ENCODE measurements around the gene GPX4. TPM values are rescaled to one million over a fixed set of nuclear protein-coding genes. Genes with fewer than 3 reads are reported as not detected.

GPX4 gene
- total and polyA plus RNA-seq, 2 experiments from 2014 or later = 351 to 573 TPM

DNA sequence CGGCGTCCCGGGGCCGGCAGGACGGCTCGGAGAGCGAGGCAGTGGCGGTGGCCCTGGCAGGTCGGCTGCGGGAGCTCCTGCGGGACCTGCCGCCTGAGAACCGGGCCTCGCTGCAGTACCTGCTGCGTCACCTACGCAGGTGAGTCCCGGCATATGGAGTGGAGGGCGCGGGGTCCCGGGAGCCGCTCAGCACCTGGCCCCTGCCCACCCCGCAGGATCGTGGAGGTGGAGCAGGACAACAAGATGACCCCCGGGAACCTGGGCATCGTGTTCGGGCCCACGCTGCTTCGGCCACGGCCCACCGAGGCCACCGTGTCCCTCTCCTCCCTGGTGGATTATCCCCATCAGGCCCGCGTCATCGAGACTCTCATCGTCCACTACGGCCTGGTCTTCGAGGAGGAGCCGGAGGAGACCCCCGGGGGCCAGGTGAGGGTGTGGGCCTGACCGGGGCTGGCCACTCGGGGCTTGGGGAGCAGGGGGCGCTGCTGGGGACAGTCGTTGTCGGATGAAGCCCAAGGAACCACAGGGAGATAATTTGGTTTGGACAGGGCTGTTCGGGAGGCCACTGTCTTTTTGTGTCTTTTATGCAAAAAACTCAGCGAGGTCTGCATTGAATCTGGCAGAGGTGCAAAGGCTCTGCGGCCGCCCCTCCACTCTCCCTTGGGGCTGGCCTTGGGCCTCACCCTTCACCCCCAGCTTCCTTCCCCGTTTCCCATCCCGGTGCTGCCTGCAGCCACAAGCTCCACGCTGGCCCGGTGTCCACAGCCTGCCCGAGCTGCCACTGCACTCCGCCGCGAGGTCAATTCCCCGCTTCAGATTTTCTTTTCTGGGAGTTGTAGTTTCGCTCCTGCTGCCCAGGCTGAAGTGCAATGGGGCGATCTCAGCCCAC is 20.6 kb upstream of the GPX4 start (continued):
- TF ChIP-seq, protein P1, sequence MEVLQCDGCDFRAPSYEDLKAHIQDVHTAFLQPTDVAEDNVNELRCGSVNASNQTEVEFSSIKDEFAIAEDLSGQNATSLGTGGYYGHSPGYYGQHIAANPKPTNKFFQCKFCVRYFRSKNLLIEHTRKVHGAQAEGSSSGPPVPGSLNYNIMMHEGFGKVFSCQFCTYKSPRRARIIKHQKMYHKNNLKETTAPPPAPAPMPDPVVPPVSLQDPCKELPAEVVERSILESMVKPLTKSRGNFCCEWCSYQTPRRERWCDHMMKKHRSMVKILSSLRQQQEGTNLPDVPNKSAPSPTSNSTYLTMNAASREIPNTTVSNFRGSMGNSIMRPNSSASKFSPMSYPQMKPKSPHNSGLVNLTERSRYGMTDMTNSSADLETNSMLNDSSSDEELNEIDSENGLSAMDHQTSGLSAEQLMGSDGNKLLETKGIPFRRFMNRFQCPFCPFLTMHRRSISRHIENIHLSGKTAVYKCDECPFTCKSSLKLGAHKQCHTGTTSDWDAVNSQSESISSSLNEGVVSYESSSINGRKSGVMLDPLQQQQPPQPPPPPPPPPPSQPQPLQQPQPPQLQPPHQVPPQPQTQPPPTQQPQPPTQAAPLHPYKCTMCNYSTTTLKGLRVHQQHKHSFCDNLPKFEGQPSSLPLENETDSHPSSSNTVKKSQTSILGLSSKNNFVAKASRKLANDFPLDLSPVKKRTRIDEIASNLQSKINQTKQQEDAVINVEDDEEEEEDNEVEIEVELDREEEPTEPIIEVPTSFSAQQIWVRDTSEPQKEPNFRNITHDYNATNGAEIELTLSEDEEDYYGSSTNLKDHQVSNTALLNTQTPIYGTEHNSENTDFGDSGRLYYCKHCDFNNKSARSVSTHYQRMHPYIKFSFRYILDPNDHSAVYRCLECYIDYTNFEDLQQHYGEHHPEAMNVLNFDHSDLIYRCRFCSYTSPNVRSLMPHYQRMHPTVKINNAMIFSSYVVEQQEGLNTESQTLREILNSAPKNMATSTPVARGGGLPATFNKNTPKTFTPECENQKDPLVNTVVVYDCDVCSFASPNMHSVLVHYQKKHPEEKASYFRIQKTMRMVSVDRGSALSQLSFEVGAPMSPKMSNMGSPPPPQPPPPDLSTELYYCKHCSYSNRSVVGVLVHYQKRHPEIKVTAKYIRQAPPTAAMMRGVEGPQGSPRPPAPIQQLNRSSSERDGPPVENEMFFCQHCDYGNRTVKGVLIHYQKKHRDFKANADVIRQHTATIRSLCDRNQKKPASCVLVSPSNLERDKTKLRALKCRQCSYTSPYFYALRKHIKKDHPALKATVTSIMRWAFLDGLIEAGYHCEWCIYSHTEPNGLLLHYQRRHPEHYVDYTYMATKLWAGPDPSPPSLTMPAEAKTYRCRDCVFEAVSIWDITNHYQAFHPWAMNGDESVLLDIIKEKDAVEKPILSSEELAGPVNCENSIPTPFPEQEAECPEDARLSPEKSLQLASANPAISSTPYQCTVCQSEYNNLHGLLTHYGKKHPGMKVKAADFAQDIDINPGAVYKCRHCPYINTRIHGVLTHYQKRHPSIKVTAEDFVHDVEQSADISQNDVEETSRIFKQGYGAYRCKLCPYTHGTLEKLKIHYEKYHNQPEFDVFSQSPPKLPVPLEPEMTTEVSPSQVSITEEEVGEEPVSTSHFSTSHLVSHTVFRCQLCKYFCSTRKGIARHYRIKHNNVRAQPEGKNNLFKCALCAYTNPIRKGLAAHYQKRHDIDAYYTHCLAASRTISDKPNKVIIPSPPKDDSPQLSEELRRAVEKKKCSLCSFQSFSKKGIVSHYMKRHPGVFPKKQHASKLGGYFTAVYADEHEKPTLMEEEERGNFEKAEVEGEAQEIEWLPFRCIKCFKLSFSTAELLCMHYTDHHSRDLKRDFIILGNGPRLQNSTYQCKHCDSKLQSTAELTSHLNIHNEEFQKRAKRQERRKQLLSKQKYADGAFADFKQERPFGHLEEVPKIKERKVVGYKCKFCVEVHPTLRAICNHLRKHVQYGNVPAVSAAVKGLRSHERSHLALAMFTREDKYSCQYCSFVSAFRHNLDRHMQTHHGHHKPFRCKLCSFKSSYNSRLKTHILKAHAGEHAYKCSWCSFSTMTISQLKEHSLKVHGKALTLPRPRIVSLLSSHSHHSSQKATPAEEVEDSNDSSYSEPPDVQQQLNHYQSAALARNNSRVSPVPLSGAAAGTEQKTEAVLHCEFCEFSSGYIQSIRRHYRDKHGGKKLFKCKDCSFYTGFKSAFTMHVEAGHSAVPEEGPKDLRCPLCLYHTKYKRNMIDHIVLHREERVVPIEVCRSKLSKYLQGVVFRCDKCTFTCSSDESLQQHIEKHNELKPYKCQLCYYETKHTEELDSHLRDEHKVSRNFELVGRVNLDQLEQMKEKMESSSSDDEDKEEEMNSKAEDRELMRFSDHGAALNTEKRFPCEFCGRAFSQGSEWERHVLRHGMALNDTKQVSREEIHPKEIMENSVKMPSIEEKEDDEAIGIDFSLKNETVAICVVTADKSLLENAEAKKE (CRISPR knock-in tag; IDR thresholded peaks at IDR 0.05) = no peak

DNA sequence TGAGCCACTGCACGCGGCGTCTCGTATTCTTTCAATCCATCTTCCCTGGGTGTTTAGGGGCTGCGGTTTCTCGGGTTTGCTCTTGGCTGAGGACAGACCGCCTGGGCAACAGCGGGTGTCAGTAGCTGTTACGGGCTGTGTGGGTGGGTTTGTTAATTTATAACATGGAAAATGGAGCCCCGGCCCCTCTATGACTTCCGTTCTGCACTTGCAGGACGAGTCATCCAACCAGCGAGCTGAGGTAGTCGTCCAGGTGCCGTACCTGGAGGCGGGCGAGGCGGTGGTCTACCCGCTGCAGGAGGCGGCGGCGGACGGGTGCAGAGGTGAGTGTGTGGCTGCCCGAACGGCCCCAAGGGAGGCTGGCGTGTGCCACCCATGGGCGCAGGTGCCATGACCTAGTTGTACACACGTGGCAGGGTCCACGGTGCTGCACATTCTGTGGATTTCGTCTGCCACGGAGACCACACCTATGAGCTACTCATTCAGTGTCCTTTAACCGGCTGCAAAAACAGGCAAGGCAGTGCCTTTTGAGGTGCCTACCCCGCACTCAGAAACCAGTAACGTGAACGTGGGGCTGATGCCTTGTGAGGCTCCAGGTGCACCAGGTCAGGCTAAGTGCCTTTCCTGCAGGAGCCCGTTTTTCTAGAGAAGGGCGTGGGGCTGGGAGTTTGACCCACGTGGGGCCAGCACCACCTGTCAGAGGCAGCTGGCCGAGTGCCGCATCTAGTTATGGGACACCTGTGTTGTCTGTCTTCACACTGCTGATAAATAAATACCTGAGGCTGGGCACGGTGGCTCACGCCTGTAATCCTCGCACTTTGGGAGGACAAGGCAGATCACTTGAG is 19.5 kb upstream of the GPX4 start:
- no peak overlapping the region for H3K4me2 ChIP-seq
- H3K9me3 Mint-ChIP-seq = no peaks in the 10 kb centered on the region; the same call in 2 of the 3 replicates
- no peaks in the 10 kb centered on the region for H3K4me1 Mint-ChIP-seq
- no peak overlapping the region for H3K27ac Mint-ChIP-seq
- peaks cover 3% of the 10 kb centered on the region; the same call in 1 of the 2 replicates for H4K20me1 ChIP-seq (replicated peaks; ENCODE audit: insufficient read depth)
- H3K27me3 ChIP-seq (ENCODE audit: insufficient read depth) = no peaks in the 10 kb centered on the region
- peaks cover 53% of the 10 kb centered on the region for H3K36me3 Mint-ChIP-seq (ENCODE audit: low read depth)
- H3K4me1 ChIP-seq (ENCODE audit: insufficient read depth) = no peaks in the 10 kb centered on the region; the same call in 1 of the 2 replicates
- H3K79me2 ChIP-seq (replicated peaks; ENCODE audit: insufficient read depth) = no peaks in the 10 kb centered on the region
- H3K4me3 Mint-ChIP-seq = no peak overlapping the region
- H3K4me3 ChIP-seq = no peak overlapping the region
- H3K9me2 ChIP-seq (ENCODE audit: insufficient read depth) = no peaks in the 10 kb centered on the region
- H3K27ac ChIP-seq (ENCODE audit: low read depth) = no peak overlapping the region
- DNase-seq (ENCODE audit: low spot score) = no peak
- H3K36me3 ChIP-seq (ENCODE audit: insufficient read depth) = no peaks in the 10 kb centered on the region; the same call in 1 of the 2 replicates
- TF ChIP-seq ZNF114 (CRISPR knock-in tag; IDR thresholded peaks at IDR 0.05) (no peak), POLR2AphosphoS5 (IDR thresholded peaks at IDR 0.05; ENCODE audit: low read depth) (peak; percentile 15; the same call in 1 of the 2 replicates), NANOG (IDR thresholded peaks at IDR 0.05; ENCODE audit: borderline replicate concordance) (no peak)
- ATAC-seq = no peak
- H2AFZ ChIP-seq = no peak overlapping the region
- peaks cover 21% of the 10 kb centered on the region for H3K27me3 Mint-ChIP-seq (ENCODE audit: insufficient read depth, low read depth, poor library complexity)
- peaks cover 37% of the 10 kb centered on the region; the same call in 1 of the 2 replicates for H3F3A ChIP-seq (replicated peaks; ENCODE audit: low read depth)
